Activated CD4-positive, alpha-beta T cell treated with anti-CD3 and anti-CD28 coated beads, Interleukin-2, amount 50 U/mL, for 48 hours (primary cell): ENCODE results near the gene FCGBP.
"Not testable (repeated sequence)": the region's sequence is repeated elsewhere in the genome, so short reads cannot be mapped to it uniquely, and the experiment has no call there.

Experiments used
- DNase-seq, 2 experiments: peaks; one replicate each; pipeline ENCODE4 v3.0.0-alpha.2; 2020

FCGBP gene

DNA sequence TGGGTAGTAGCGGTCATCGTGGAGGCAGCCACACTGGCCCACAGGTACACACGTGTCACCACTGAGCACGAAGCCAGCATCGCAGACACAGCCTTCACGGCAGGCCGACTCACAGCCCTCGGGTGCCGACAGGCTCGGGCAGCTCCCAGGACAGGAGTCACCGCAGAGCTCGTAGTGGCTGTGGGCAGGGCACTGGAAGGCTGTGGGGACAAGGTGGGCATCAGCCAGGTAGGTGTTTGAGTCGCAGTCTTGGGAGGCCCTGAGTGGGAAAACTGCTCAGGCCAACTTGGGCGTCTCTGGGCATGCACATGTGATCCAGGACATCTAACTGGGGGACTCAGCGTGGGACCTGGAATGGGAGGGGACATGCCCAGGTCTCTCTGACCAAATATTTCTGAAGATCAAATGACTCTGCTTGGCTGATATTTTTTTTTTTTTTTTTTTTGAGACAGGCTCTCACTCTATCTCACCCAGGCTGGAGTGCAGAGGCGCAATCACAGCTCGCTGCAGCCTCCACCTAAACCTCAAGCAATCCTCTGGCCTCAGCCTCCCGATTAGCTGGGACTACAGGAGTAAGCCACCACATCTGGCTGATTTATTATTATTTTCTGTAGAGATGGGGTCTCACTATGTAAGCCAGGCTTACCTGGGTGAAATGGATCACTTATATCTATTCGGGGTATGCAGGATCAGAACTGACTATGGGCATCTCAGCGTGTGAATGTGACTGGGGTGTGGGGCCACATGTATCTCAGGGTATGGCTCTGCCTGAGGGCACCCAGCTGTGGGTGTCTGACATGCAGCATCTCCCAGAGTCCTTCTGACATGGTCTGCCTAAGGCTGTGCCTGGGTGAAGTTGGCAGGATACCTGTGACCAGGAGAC, 44.3 kb downstream of the FCGBP start:
- DNase-seq: not testable (repeated sequence)

DNA sequence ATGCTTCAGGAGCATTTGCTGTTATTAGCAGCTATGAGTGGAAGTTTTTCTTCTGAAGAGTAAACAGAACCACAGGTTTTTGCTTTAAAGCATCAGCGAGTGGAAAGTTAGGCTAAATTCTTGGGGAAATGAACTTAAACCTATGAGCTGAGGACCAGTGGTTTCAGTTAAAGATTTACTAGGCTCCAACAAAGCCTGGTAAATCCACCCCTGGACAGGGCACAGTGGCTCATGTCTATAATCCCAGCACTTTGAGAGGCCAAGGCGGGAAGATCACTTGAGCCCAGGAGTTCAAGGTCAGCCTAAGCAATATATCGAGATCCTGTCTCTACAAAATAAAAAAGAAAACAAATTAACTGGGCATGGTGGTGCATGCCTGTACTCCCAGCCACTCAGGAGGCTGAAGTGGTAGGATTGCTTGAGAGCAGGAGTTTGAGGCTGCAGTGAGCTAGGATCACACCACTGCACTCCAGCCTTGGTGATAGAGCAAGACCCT, 46.9 kb downstream of the FCGBP start:
- DNase-seq: not testable (repeated sequence)

DNA sequence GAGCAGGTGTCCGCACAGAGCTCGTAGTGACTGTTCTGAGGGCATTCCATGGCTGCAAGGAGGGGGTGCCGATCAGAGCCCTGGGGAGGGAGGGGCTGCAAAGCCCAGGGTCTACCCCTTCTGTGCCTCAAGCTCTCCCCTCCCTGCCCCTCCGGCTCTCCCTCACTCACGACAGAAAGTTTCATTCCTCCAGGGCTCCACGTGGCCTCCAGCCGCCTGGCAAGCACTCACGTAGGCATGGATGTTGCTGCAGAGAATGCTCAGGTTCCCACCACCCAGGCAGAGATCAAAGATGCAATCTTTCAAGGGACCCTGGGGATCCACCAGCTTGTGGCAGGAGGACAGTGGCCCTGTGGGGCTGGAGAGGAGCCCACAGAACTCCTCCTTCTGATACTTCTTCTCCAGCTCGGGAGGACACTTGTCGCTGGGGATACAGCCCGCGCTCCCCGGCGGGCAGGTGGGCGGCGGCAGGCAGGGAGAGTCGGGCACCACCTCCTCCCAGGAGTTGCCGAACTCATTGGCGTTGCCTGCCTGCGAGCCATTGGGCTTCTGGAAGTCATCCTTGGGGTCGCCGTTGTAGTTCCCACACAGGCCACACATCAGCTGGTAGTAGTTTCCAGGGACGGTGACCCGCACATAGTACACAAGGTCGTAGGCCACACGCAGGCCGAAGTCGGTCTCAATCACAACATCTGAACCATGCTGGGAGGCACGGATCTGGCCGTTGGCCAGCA, 48.4 kb downstream of the FCGBP start:
- DNase-seq: not testable (repeated sequence)

DNA sequence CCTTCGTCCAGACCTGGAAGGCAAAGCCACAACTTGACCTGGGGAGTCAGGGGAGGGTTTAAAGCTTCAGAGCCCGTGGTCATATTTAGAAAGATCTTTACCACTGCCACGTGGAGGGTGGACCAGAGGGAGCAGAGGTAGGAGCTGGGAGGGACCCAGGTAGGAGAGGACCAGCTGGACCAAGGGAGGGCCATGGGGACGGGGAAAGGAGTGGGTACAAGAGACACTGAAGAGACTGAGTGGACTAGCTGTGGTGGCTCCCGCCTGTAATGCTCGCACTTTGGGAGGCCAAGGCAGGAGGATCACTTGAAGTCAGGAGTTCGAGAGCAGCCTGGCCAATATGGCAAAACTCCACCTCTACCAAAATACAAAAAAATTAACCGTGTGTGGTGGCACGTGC, 49.7 kb downstream of the FCGBP start:
- DNase-seq: not testable (repeated sequence)
